Tibial nerve (tissue), 3 donors: ENCODE results near the gene AGGF1.

ENCODE experiments used
- POLR2A ChIP-seq, 2 donors: fragments of 450-650 bp; IDR thresholded peaks; one replicate each; pipeline ENCODE4 v1.6.1; 2017; ENCODE audit warnings: antibody characterized with exemption in 2 of 2, mild to moderate bottlenecking in 2 of 2, moderate library complexity in 2 of 2
- TF ChIP-seq, protein P1 (sequence below), 5 experiments: fragments of 200-600 bp in 3 of 5; fragments of 450-650 bp in 2 of 5; sonication (generic) in 3 of 5; IDR thresholded peaks; one replicate each; pipeline ENCODE4 v1.5.1; 2016 to 2019; ENCODE audit warnings: antibody characterized with exemption in 5 of 5, mild to moderate bottlenecking in 3 of 5, moderate library complexity in 2 of 5

DNA sequence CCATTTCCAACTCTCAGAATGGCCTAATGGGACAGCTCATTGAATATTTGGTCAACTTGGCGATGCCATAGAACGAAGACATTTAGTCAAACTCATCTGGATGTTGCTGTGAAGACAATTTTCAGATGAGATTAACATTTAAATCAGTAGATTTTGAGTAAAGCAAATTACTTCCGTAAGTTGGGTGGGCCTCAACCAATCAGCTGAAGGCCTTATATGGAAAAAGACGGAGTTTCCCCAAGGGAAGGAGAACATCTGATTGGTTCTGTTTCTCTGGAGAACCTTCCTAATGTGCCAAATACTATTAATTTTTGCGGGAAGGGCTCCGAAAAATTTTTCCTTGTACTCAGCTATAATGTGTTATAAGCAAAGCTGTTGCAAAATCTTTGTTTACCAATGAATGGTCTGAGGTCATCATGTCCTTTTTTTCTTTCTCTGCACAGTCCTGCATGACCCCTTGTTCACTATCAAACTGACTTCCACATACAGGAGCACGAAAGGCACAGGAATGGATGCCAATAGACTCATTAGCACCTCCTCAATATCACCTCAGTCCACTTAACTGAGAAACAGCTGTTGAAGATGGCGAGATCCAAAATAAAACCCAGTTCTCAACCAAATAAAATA is 49.6 kb upstream of the AGGF1 start:
- TF ChIP-seq, protein P1, sequence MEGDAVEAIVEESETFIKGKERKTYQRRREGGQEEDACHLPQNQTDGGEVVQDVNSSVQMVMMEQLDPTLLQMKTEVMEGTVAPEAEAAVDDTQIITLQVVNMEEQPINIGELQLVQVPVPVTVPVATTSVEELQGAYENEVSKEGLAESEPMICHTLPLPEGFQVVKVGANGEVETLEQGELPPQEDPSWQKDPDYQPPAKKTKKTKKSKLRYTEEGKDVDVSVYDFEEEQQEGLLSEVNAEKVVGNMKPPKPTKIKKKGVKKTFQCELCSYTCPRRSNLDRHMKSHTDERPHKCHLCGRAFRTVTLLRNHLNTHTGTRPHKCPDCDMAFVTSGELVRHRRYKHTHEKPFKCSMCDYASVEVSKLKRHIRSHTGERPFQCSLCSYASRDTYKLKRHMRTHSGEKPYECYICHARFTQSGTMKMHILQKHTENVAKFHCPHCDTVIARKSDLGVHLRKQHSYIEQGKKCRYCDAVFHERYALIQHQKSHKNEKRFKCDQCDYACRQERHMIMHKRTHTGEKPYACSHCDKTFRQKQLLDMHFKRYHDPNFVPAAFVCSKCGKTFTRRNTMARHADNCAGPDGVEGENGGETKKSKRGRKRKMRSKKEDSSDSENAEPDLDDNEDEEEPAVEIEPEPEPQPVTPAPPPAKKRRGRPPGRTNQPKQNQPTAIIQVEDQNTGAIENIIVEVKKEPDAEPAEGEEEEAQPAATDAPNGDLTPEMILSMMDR (IDR thresholded peaks at IDR 0.05) = no peak
- no peak for TF ChIP-seq POLR2A (IDR thresholded peaks at IDR 0.05)
